Skin of body (tissue), 3 donors: ENCODE results near the gene MARVELD3. TPM values are rescaled to one million over a fixed set of nuclear protein-coding genes. Genes with fewer than 3 reads are reported as not detected.
"Not testable (repeated sequence)": the region's sequence is repeated elsewhere in the genome, so short reads cannot be mapped to it uniquely, and the experiment has no call there.

Source experiments
- DNase-seq: peaks from one replicate; lab custom pipeline; 2025; lab: John Stamatoyannopoulos, UW
- small RNA-seq: library from RNA; depleted of rRNA; stranded (forward); fragments of <200 nt; gene quantifications from one replicate; pipeline ENCODE3, GENCODE V24; 2014; ENCODE audit warnings: low replicate concordance
- total RNA-seq: library from RNA; depleted of rRNA; stranded (reverse); fragments of >200 nt; gene quantifications from one replicate; pipeline ENCODE4 v1.2.3, GENCODE V29; 2014

Gene MARVELD3
- total RNA-seq, 1 donor from 2014 or later: 3.0 TPM

DNA sequence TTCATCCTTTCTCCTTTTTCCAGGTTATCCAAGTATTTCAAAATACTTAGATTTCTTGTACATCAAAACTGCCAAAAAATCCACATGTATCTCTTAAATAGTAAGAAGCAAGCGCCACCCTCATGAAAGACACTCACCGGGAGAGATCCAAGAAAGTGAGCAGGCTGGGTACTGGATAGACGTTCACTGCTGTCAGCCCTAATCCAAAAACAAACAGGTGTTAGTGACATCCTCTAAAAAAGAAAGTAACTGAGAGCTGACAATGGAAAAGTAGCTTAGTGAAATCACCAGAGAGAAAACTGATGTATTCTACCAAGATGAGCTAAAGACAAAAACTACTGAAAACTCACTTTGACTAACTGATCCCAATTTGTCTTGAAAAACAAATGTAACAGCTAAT lies 46.1 kb downstream of the MARVELD3 start:
- no peak for DNase-seq

DNA sequence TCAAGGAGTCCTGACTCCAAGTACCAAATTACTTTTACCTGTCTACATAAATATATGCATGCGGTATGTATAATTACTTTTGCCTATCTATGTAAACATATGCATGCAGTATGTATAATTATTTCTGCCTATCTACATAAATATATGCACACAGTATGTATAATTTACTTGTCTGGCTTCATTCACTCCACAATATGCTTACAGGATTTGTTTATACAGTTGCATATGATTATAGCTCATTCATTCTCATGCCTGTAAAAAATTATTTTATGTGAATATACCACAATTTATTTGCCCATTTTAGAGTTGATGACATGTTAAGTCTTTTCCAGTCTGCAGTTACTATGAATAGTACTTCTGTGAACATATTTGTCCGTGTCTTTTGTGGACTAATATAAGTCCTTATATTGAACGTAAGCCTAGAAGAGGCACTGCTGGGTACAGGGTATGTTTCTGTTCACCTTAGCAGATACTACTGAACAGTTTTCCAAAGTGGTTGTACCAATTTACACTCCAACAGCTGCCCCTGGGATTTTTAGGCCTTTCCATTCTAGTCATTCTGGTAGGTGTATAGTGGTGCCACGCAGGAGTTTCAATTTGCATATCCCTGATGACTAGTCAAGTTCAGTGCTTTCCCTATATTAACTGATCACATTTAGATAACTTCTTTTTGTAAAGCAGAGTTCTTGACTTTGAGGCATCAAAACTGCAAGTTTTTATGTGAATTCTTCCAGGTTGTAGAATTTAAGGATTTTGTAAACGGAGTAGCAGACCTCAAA lies 47.0 kb downstream of the MARVELD3 start:
- no peak for DNase-seq

DNA sequence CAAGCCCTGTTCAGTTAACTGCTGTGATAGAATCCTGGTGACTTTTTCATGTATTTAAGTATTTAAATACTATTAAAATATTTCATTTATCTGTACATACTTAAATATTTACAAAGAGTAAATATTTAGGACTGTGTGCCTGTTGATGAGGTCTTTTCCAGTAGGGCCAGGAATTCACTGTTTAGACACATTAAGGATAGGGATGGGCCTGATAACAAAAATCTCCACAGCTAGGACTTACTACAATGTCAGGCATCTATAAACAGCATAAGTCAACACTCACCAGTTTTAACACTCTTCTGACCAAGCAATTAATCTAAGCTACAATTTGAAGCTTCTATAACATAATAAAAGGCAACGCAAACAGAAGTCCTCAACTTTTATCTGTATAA lies 47.6 kb downstream of the MARVELD3 start:
- no peak for DNase-seq

DNA sequence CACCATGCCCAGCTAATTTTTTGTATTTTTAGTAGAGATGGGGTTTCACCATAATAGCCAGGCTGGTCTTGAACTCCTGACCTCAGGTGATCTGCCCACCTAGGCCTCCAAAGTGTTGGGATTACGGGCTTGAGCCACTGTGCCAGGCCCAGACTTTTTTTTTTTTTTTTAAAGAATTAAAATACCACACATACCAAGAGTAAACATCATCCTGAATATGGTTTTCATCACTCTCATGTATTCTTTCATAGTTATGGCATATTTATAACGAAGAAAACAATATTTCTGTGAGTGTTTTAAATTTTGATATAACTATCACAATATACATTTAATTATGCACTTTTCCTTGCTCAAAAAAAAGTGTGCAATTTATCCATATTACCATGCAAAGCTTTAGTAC lies 48.2 kb downstream of the MARVELD3 start:
- DNase-seq: no peak

DNA sequence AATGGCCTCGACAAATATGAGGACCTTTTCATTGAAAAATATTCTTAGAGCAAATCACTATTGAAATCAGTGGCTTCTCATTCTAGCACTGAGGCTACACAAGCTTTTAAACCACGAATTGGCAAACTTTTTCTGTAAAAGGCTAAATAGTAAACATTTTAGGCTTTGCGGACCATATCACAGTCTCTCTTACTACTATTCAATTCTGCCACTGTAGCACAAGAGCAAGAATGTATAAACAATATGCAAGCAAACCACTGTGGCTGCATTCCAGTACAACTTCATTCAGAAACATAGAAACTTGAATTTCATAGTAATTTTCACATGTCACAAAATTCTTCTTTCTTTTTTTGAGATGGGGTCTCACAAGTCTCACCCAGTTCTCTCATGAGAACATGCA lies 49.4 kb downstream of the MARVELD3 start:
- DNase-seq: no peak

DNA sequence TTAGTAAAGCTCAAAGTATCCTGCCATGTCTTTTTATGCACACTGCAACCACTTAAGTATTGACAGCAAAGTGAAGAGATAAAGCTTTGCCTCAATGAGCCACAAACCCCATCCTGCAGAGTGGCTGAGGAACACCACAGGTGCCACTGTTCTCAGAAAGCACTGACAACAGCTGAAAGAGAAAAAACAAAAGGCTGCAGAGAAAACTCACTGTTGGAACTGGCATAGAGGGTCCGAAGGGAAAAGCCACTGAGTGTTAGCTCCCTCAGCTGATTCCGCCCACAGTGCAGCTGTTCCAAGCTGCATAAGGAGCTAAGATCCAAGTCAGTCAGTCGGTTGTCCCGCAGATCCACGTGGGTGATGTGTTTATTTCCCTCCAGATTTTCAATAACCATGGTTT lies 50.3 kb downstream of the MARVELD3 start:
- no peak for DNase-seq

DNA sequence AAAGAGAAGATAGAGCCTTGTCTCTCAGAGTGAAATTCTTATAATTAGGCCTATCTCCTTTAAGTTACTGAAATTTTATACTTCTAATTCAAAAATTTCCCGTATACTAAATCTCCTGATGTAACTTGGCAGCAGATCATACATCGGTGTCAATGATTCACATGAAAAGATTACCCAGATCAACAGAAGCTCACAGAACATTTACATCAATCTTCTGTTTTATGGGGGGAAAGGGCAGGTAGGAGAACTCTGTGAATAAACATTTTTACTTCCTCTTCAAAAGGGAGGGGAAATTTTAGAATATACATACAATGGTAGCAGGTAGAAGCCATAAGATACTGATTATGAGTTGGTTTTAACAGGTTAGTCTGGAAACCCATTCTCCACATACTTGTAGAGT lies 55.4 kb downstream of the MARVELD3 start:
- no peak for DNase-seq

DNA sequence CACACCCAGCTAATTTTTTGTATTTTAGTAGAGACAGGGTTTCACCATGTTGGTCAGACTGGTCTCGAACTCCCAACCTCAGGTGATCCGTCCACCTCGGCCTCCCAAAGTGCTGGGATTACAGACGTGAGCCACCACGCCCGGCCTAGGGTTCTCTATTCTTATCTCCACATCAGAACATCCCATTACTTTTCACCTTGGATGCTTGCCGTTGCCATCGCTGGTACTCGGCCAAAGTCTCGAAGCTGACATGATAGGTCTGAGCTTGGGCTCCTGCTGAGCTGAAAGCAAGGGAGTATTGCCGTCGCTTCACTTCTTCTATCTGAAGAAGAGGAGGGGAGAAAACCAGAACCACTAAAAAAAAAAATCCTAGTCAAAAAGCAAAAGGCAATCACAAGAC lies 58.3 kb downstream of the MARVELD3 start:
- not testable (repeated sequence) for DNase-seq

Small RNA genes lying within 50 kb of the gene (small RNA-seq; reads per million reads assigned to genes)
- gene RNU6-208P: not detected

Other genes starting within 250 kb of the MARVELD3 start
- not detected for gene TLE7, start 184.1 kb upstream of the MARVELD3 start, total RNA-seq
- gene ZNF23, start 163.9 kb upstream of the MARVELD3 start, total RNA-seq: 7.3 TPM
- gene ZNF19, start 136.9 kb upstream of the MARVELD3 start, total RNA-seq: 2.3 TPM
- not detected for gene CHST4, start 99.8 kb upstream of the MARVELD3 start, total RNA-seq
- not detected for gene TAT, start 49.1 kb upstream of the MARVELD3 start, total RNA-seq
- gene PHLPP2, start 98.5 kb downstream of the MARVELD3 start, total RNA-seq: 6.0 TPM
- 76.7 TPM for gene AP1G1, start 182.7 kb downstream of the MARVELD3 start, total RNA-seq
- 16.6 TPM for gene ATXN1L, start 219.8 kb downstream of the MARVELD3 start, total RNA-seq